K562 (cell line): Measurements from ENCODE around the gene LRCH1. TPM values are rescaled to one million over a fixed set of nuclear protein-coding genes. Genes with fewer than 3 reads are reported as not detected.

Experiments used
- ATAC-seq: fragments of 200-7000 bp; cut with Tn5 transposase; 3 replicates; pipeline ENCODE4 v1.9.1; 2020; ENCODE audit warnings: moderate library complexity
- BruUV-seq: library from RNA; stranded (reverse); fragments of 400-500 nt; replicated peaks from 2 replicates; lab custom pipeline; 2021; lab: Mats Ljungman, UMichigan
- CTCF ChIA-PET: fragments of 300-600 bp; formaldehyde crosslinking; extraction: SDS; loops from one replicate; lab custom pipeline; 2021; ENCODE audit warnings: low intra/inter-chr PET ratio; lab: Yijun Ruan, JAX
- POLR2A ChIA-PET: fragments of 300-600, 350-650 bp; sonication (Branson Sonifier 250); formaldehyde crosslinking; extraction: SDS; loops from one replicate; lab custom pipeline; 2021; ENCODE audit warnings: antibody characterized with exemption, inconsistent platforms; lab: Yijun Ruan, JAX
- DNase-seq, 4 experiments: peaks; one replicate each; pipeline versions ENCODE4 v3.0.0 to v3.0.0-alpha.2; 2011 to 2018; ENCODE audit warnings: low spot score in 3 of 4, mixed read lengths in 3 of 4; ENCODE audit errors: extremely low read depth in 1 of 4
- FAIRE-seq: peaks from 2 replicates; lab custom pipeline; 2011; peaks lifted over from hg19 to GRCh38; lab: Jason Lieb, UNC
- H2AFZ ChIP-seq: 2 replicates; pipeline ENCODE4 v1.6.0; 2011; ENCODE audit warnings: low read depth, low read length, control low read depth, inconsistent platforms
- H3K27ac ChIP-seq: fragments of 200-600 bp; 3 replicates; pipeline ENCODE4 v1.8.0; 2011; ENCODE audit warnings: low read depth, mild to moderate bottlenecking, control low read depth, inconsistent platforms, low read length, moderate library complexity, mixed read lengths; ENCODE audit errors: extremely low read depth
- H3K27me3 ChIP-seq, 2 experiments: fragments of 300-600 bp in 1 of 2; 2 replicates in 1 of 2; 3 replicates in 1 of 2; pipeline versions ENCODE4 v1.6.0 to v1.8.0; 2011; ENCODE audit warnings: inconsistent platforms in 2 of 2, low read length in 2 of 2, mild to moderate bottlenecking in 1 of 2, mixed read lengths in 1 of 2, moderate library complexity in 1 of 2; ENCODE audit not compliant: control insufficient read depth in 2 of 2, insufficient read depth in 2 of 2
- H3K36me3 ChIP-seq: fragments of 300-600 bp; 3 replicates; pipeline ENCODE4 v1.8.0; 2011; ENCODE audit warnings: mild to moderate bottlenecking, low read length, inconsistent platforms; ENCODE audit not compliant: control insufficient read depth, insufficient read depth
- H3K4me1 ChIP-seq, 2 experiments: fragments of 200-600 bp in 1 of 2; replicated peaks in 1 of 2; 2 replicates in 1 of 2; 3 replicates in 1 of 2; pipeline versions ENCODE4 v1.5.1 to v1.8.0; 2011; ENCODE audit warnings: inconsistent platforms in 2 of 2, low read length in 2 of 2, mild to moderate bottlenecking in 1 of 2, mixed read lengths in 1 of 2, moderate library complexity in 1 of 2; ENCODE audit not compliant: control insufficient read depth in 2 of 2, insufficient read depth in 2 of 2
- H3K4me2 ChIP-seq: 2 replicates; pipeline ENCODE4 v1.6.1; 2011; ENCODE audit warnings: low read length, control low read depth, inconsistent platforms, mixed read lengths; ENCODE audit not compliant: insufficient read depth
- H3K4me3 ChIP-seq: fragments of 200-600 bp; sonication (generic), shearing (Covaris generic); 2 replicates; pipeline ENCODE4 v1.5.1; 2016; ENCODE audit warnings: control low read depth, inconsistent platforms
- H3K79me2 ChIP-seq: fragments of 200-600 bp; 3 replicates; pipeline ENCODE4 v1.8.0; 2011; ENCODE audit warnings: low read length, inconsistent platforms; ENCODE audit not compliant: control insufficient read depth, insufficient read depth
- H3K9ac ChIP-seq, 2 experiments: 2 replicates each; pipeline versions ENCODE4 v1.6.0 to v1.6.1; 2011; ENCODE audit warnings: low read depth in 2 of 2, low read length in 2 of 2, control low read depth in 1 of 2, inconsistent platforms in 1 of 2, mild to moderate bottlenecking in 1 of 2, mixed read lengths in 1 of 2; ENCODE audit not compliant: insufficient read depth in 1 of 2
- H3K9me1 ChIP-seq: one replicate; pipeline ENCODE4 v1.6.0; 2011; ENCODE audit warnings: inconsistent platforms, mild to moderate bottlenecking, low read length, moderate library complexity; ENCODE audit not compliant: control insufficient read depth, insufficient read depth
- H3K9me3 ChIP-seq: replicated peaks from 2 replicates; pipeline ENCODE4 v1.5.1; 2011; ENCODE audit warnings: low read depth, low read length, inconsistent platforms; ENCODE audit not compliant: control insufficient read depth, insufficient read depth
- H4K20me1 ChIP-seq: replicated peaks from 2 replicates; pipeline ENCODE4 v1.6.1; 2011; ENCODE audit warnings: low read length, inconsistent platforms, mixed read lengths; ENCODE audit not compliant: control insufficient read depth, insufficient read depth
- ARID1B ChIP-seq: fragments of 450-650 bp; IDR thresholded peaks from 2 replicates; pipeline ENCODE4 v1.6.1; 2016; ENCODE audit warnings: antibody characterized with exemption, mild to moderate bottlenecking, inconsistent platforms
- CBFA2T3 ChIP-seq: fragments of 450-650 bp; IDR thresholded peaks from 2 replicates; pipeline ENCODE4 v1.6.1; 2017
- ESRRA ChIP-seq: fragments of 450-650 bp; IDR thresholded peaks from 2 replicates; pipeline ENCODE4 v1.6.1; 2014; ENCODE audit warnings: low read depth, mild to moderate bottlenecking, moderate library complexity, borderline replicate concordance
- ETV1 ChIP-seq: fragments of 450-650 bp; conservative IDR thresholded peaks from 2 replicates; pipeline ENCODE4 v1.6.1; 2016; ENCODE audit warnings: missing genetic modification characterization, control low read depth, low read depth, missing compliant biosample characterization
- KDM5B ChIP-seq: fragments of 200-600 bp; sonication (generic); IDR thresholded peaks from 2 replicates; pipeline ENCODE4 v1.6.1; 2012; ENCODE audit warnings: low read depth, mild to moderate bottlenecking, moderate library complexity, low read length, control low read depth, inconsistent platforms; ENCODE audit not compliant: insufficient replicate concordance
- KHSRP ChIP-seq: fragments of 450-650 bp; IDR thresholded peaks from 2 replicates; pipeline ENCODE4 v1.6.1; 2017
- MEF2D ChIP-seq: conservative IDR thresholded peaks from 2 replicates; pipeline ENCODE4 v1.6.1; 2016; ENCODE audit warnings: low read depth, missing genetic modification characterization, missing compliant biosample characterization
- NR4A1 ChIP-seq, 2 experiments: fragments of 250-450 bp in 1 of 2; fragments of 450-650 bp in 1 of 2; sonication (Bioruptor Pico) in 1 of 2; IDR thresholded peaks; 2 replicates each; pipeline versions ENCODE4 v1.4.0 to v1.6.1; 2016 to 2020; ENCODE audit warnings: mild to moderate bottlenecking in 2 of 2, missing compliant biosample characterization in 1 of 2, missing genetic modification characterization in 1 of 2, moderate library complexity in 1 of 2
- PHF20 ChIP-seq: fragments of 450-650 bp; IDR thresholded peaks from 2 replicates; pipeline ENCODE4 v1.6.1; 2018; ENCODE audit not compliant: partially characterized antibody
- POLR3A ChIP-seq: IDR thresholded peaks from 2 replicates; pipeline ENCODE4 v1.6.1; 2011; ENCODE audit warnings: borderline replicate concordance, mild to moderate bottlenecking, moderate library complexity; ENCODE audit not compliant: insufficient read length, insufficient read depth; ENCODE audit errors: extremely low read depth
- ZNF766 ChIP-seq: fragments of 200-800 bp; sonication (Bioruptor generic); conservative IDR thresholded peaks from 2 replicates; pipeline ENCODE4 v1.6.1; 2016; ENCODE audit warnings: missing genetic modification characterization, missing compliant biosample characterization
- ZNF778 ChIP-seq: fragments of 450-650 bp; formaldehyde crosslinking; IDR thresholded peaks from 2 replicates; pipeline ENCODE4 v1.4.0; 2020; ENCODE audit warnings: mild to moderate bottlenecking, moderate library complexity
- ZNF830 ChIP-seq: fragments of 250-450 bp; sonication (Bioruptor Pico); IDR thresholded peaks from 2 replicates; pipeline ENCODE4 v1.5.0; 2021; ENCODE audit warnings: mild to moderate bottlenecking
- WGBS: fragments of 100-300 bp; shearing (Covaris generic); methylation state at CpG from one replicate; pipeline ENCODE4 v1.1.6; 2016; ENCODE audit warnings: low coverage, mixed read lengths; ENCODE audit not compliant: insufficient coverage; ENCODE audit errors: missing lambda C conversion rate; 5-methylcytosine and 5-hydroxymethylcytosine counted together
- in situ Hi-C: fragments of 300-500 bp; cut with MboI; formaldehyde crosslinking; loops from 4 replicates; pipeline ENCODE4 v1.15.0; 2018; ENCODE audit warnings: inconsistent platforms, mixed read lengths
- intact Hi-C: fragments of 100-400 bp; cut with micrococcal nuclease; formaldehyde crosslinking; loops from 2 replicates; pipeline ENCODE4 v1.14.2; 2022
- polyA plus RNA-seq, 8 experiments: library from polyadenylated mRNA; depleted of rRNA in 4 of 8; stranded (reverse) in 5 of 8; unstranded in 3 of 8; fragments of >200 nt; fragmentation: Nextera tagmentation in 2 of 8; fragmentation: Illumina TruSeq in 1 of 8; extraction: Ambion mirVana in 2 of 8; extraction: Trizol in 1 of 8; gene quantifications; 2 replicates each; pipeline versions ENCODE4 v1.2.1 to v1.2.3, GENCODE V29; 2011 to 2014; ENCODE audit warnings: inconsistent platforms in 1 of 8, missing spikeins in 1 of 8
- total RNA-seq, 7 experiments: library from RNA; depleted of rRNA in 6 of 7; stranded (reverse); fragments of >200 nt in 6 of 7; fragmentation: Illumina TruSeq in 2 of 7; extraction: Trizol in 2 of 7; gene quantifications; 2 replicates each; pipeline versions ENCODE4 v1.2.1 to v1.2.3, GENCODE V29; 2011 to 2021; ENCODE audit warnings: low replicate concordance in 1 of 7
- TF ChIP-seq, protein P1 (sequence below): fragments of 250-450 bp; sonication (Bioruptor Pico); IDR thresholded peaks from 2 replicates; pipeline ENCODE4 v1.8.0; 2021; ENCODE audit warnings: borderline replicate concordance, mild to moderate bottlenecking, moderate library complexity; ENCODE audit not compliant: poor library complexity, severe bottlenecking
- TF ChIP-seq, protein P2 (sequence below), 2 experiments: fragments of 200-800 bp in 1 of 2; sonication (Bioruptor generic) in 1 of 2; sonication (generic) in 1 of 2; formaldehyde crosslinking in 1 of 2; IDR thresholded peaks in 1 of 2; conservative IDR thresholded peaks in 1 of 2; 2 replicates each; pipeline versions ENCODE4 v1.5.0 to v1.6.1; 2016 to 2020; ENCODE audit warnings: missing compliant biosample characterization in 1 of 2, missing genetic modification characterization in 1 of 2, missing genetic modification reagents in 1 of 2
- TF ChIP-seq, protein P3 (sequence below): fragments of 250-450 bp; sonication (Bioruptor Pico); IDR thresholded peaks from 2 replicates; pipeline ENCODE4 v1.8.0; 2021; ENCODE audit warnings: moderate library complexity, mild to moderate bottlenecking, inconsistent platforms
- TF ChIP-seq, protein P4 (sequence below): sonication (generic); formaldehyde crosslinking; IDR thresholded peaks from 2 replicates; pipeline ENCODE4 v1.8.0; 2022; ENCODE audit warnings: mild to moderate bottlenecking, missing genetic modification reagents, borderline replicate concordance

Gene LRCH1
- total and polyA plus RNA-seq, 9 of the 15 experiments (the other 6 are each of a cell fraction or from before 2014, with no cell fraction given) = 1.1 to 6.8 (median 3.7) TPM

DNA sequence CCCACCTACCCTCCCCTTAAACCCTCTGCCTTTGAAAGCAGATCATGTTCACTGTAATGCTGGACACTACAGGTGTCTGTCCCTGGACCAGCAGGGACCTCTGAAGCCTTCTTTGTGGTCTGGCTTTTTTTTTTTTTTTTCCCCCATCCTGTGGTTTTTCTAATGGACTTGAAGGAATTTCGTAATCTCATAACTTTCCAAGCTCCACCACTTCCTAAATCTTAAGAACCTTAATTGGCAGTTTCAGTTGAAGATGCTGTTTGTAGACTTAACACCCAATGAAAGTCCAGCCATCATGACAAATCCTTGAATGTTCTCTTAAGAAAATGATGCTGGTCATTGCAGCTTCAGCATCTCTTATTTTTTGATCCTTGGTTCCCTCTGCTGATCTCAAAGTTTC is 45.0 kb upstream of the LRCH1 start:
- Histone ChIP-seq H3K36me3 (no peaks in the 10 kb centered on the region), H3K27ac (no peak overlapping the region), H3K27me3 (peaks cover 0 to 6% of the 10 kb centered on the region in 2 experiments; a peak in 1 of 5 replicates), H3K79me2 (no peaks in the 10 kb centered on the region), H3K4me3 (no peak overlapping the region), H2AFZ (no peak overlapping the region), H3K9ac (no peak overlapping the region), H3K9me3 (no peaks in the 10 kb centered on the region), H4K20me1 (no peaks in the 10 kb centered on the region), H3K4me1 (no peaks in the 10 kb centered on the region), H3K9me1 (no peaks in the 10 kb centered on the region), H3K4me2 (no peak overlapping the region)
- no peak for FAIRE-seq
- BruUV-seq = no TSS peak
- no CpG with 5 or more reads among the region's 1 CpG for WGBS
- in situ Hi-C loops = no loop called here
- ChIA-PET POLR2A (no interaction called here), CTCF (no interaction called here)
- no peak for TF ChIP-seq ZNF766 (CRISPR knock-in tag)
- no peak for TF ChIP-seq NR4A1 (CRISPR knock-in tag; IDR thresholded peaks at IDR 0.05)
- no peak for TF ChIP-seq NR4A1 (tag; IDR thresholded peaks at IDR 0.05)
- no peak for TF ChIP-seq POLR3A
- TF ChIP-seq, protein P1, sequence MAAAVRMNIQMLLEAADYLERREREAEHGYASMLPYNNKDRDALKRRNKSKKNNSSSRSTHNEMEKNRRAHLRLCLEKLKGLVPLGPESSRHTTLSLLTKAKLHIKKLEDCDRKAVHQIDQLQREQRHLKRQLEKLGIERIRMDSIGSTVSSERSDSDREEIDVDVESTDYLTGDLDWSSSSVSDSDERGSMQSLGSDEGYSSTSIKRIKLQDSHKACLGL = no peak
- no peak for TF ChIP-seq ARID1B
- no peak for TF ChIP-seq ZNF830 (CRISPR knock-in tag)
- no peak for TF ChIP-seq PHF20
- TF ChIP-seq, protein P2, sequence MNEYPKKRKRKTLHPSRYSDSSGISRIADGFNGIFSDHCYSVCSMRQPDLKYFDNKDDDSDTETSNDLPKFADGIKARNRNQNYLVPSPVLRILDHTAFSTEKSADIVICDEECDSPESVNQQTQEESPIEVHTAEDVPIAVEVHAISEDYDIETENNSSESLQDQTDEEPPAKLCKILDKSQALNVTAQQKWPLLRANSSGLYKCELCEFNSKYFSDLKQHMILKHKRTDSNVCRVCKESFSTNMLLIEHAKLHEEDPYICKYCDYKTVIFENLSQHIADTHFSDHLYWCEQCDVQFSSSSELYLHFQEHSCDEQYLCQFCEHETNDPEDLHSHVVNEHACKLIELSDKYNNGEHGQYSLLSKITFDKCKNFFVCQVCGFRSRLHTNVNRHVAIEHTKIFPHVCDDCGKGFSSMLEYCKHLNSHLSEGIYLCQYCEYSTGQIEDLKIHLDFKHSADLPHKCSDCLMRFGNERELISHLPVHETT (CRISPR knock-in tag; conservative IDR thresholded peaks at IDR 0.05 in 1 of 2, IDR thresholded peaks at IDR 0.05 in 1 of 2) = no peak
- no peak for TF ChIP-seq CBFA2T3
- no peak for TF ChIP-seq ETV1 (tag)
- no peak for TF ChIP-seq KDM5B
- TF ChIP-seq, protein P3, sequence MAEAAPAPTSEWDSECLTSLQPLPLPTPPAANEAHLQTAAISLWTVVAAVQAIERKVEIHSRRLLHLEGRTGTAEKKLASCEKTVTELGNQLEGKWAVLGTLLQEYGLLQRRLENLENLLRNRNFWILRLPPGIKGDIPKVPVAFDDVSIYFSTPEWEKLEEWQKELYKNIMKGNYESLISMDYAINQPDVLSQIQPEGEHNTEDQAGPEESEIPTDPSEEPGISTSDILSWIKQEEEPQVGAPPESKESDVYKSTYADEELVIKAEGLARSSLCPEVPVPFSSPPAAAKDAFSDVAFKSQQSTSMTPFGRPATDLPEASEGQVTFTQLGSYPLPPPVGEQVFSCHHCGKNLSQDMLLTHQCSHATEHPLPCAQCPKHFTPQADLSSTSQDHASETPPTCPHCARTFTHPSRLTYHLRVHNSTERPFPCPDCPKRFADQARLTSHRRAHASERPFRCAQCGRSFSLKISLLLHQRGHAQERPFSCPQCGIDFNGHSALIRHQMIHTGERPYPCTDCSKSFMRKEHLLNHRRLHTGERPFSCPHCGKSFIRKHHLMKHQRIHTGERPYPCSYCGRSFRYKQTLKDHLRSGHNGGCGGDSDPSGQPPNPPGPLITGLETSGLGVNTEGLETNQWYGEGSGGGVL (CRISPR knock-in tag) = no peak
- no peak for TF ChIP-seq ESRRA
- no peak for TF ChIP-seq ZNF778 (CRISPR knock-in tag)
- TF ChIP-seq, protein P4, sequence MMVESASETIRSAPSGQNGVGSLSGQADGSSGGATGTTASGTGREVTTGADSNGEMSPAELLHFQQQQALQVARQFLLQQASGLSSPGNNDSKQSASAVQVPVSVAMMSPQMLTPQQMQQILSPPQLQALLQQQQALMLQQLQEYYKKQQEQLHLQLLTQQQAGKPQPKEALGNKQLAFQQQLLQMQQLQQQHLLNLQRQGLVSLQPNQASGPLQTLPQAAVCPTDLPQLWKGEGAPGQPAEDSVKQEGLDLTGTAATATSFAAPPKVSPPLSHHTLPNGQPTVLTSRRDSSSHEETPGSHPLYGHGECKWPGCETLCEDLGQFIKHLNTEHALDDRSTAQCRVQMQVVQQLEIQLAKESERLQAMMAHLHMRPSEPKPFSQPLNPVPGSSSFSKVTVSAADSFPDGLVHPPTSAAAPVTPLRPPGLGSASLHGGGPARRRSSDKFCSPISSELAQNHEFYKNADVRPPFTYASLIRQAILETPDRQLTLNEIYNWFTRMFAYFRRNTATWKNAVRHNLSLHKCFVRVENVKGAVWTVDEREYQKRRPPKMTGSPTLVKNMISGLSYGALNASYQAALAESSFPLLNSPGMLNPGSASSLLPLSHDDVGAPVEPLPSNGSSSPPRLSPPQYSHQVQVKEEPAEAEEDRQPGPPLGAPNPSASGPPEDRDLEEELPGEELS (CRISPR knock-in tag) = no peak
- no peak for TF ChIP-seq MEF2D (tag)
- no peak for TF ChIP-seq KHSRP
- DNase-seq = no peak
- ATAC-seq = no peak
- intact Hi-C loops = no loop called here
